ENCODE results near the gene FBRSL1.

Gene FBRSL1

DNA sequence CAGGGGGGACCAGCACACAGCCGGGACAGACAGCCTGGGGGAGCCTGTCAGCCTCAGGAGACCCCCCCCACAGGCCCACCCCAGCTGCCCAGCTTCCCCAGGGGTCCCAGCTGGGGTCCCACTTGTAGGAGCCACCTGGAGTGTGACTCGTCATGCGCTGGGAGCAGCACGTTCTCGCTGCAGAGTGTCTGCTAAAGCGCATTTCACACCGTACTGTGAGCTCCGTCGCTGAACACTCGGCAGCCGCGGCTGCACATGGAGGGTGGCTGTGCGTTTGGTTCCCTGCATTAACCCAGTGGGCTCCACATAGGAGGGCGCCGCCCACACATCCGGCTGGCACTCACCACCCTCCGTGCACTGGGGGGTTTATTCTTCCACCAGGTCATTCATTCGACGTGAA is 56.7 kb downstream of the FBRSL1 start:
- Histone ChIP-seq H3K27me3 (replicated peaks; ENCODE audit: control insufficient read depth, insufficient read depth, low read length) (no peaks in the 10 kb centered on the region), H3K36me3 (ENCODE audit: control insufficient read depth, insufficient read depth, low read length) (no peaks in the 10 kb centered on the region; the same call in 1 of the 2 replicates), H3K4me3 (replicated peaks; ENCODE audit: low read depth, low read length) (no peak overlapping the region)
- TF ChIP-seq, protein P1, sequence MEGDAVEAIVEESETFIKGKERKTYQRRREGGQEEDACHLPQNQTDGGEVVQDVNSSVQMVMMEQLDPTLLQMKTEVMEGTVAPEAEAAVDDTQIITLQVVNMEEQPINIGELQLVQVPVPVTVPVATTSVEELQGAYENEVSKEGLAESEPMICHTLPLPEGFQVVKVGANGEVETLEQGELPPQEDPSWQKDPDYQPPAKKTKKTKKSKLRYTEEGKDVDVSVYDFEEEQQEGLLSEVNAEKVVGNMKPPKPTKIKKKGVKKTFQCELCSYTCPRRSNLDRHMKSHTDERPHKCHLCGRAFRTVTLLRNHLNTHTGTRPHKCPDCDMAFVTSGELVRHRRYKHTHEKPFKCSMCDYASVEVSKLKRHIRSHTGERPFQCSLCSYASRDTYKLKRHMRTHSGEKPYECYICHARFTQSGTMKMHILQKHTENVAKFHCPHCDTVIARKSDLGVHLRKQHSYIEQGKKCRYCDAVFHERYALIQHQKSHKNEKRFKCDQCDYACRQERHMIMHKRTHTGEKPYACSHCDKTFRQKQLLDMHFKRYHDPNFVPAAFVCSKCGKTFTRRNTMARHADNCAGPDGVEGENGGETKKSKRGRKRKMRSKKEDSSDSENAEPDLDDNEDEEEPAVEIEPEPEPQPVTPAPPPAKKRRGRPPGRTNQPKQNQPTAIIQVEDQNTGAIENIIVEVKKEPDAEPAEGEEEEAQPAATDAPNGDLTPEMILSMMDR (IDR thresholded peaks at IDR 0.05; ENCODE audit: insufficient read depth, low read length, poor library complexity, severe bottlenecking) = no peak
- no peak for DNase-seq (ENCODE audit: extremely low read depth, insufficient read length)

DNA sequence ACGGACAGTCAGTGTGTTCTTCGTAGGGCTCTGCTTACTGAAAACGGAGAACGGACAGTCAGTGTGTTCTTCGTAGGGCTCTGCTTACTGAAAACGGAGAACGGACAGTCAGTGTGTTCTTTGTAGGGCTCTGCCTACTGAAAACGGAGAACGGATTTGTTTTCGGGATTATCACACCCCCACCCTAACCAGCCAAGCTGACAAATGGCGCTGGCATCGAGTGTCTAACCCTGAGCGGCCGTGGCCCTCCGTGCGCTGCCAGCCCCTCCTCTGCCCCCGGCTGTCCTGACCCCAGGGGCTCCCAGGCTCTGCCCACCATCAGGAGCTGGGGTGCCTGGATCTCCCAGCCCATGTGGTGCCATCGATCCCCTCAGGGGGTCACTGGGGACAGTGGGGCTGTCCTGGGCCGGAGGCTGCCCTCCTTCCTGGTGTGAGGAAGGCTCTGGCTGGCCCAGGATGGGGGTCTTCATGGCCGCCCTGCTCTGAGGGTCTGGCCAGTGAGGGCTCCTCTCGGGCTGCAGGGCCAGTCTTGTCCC is 57.3 kb downstream of the FBRSL1 start:
- TF ChIP-seq, protein P1 (IDR thresholded peaks at IDR 0.05; ENCODE audit: insufficient read depth, low read length, poor library complexity, severe bottlenecking) = no peak
- H3K36me3 ChIP-seq (ENCODE audit: control insufficient read depth, insufficient read depth, low read length) = no peaks in the 10 kb centered on the region; the same call in 1 of the 2 replicates
- H3K27me3 ChIP-seq (replicated peaks; ENCODE audit: control insufficient read depth, insufficient read depth, low read length) = no peaks in the 10 kb centered on the region
- H3K4me3 ChIP-seq (replicated peaks; ENCODE audit: low read depth, low read length) = no peak overlapping the region
- no peak for DNase-seq (ENCODE audit: extremely low read depth, insufficient read length)

GRCh38 chr12:132548430-132549058 is 58.6 kb downstream of the FBRSL1 start:
- no peak for DNase-seq (ENCODE audit: extremely low read depth, insufficient read length)
- Histone ChIP-seq H3K27me3 (replicated peaks; ENCODE audit: control insufficient read depth, insufficient read depth, low read length) (no peaks in the 10 kb centered on the region), H3K4me3 (replicated peaks; ENCODE audit: low read depth, low read length) (no peak overlapping the region), H3K36me3 (ENCODE audit: control insufficient read depth, insufficient read depth, low read length) (no peaks in the 10 kb centered on the region; the same call in 1 of the 2 replicates)
- TF ChIP-seq, protein P1 (IDR thresholded peaks at IDR 0.05; ENCODE audit: insufficient read depth, low read length, poor library complexity, severe bottlenecking) = no peak

DNA sequence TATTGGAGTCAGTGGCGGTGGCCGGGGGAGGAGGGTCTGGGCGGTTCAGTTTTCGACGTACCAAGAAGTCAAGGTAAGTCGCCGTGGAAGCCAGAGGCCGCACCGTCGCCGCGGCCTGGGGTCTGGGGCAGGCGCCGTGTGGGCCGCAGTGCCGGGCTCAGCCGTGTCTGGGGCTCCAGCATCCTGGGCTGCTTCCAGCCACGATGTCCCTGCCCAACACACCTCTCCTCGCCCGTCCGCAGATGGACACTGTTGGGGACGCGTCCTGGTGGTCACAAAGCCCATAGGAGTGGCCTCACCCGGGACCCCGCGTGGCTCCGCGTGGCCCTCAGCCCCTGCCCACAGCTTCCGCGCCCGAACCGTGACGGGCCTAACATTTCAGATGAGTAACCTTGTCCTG is 59.1 kb downstream of the FBRSL1 start:
- no peak for DNase-seq (ENCODE audit: extremely low read depth, insufficient read length)
- TF ChIP-seq, protein P1 (IDR thresholded peaks at IDR 0.05; ENCODE audit: insufficient read depth, low read length, poor library complexity, severe bottlenecking) = no peak
- H3K27me3 ChIP-seq (replicated peaks; ENCODE audit: control insufficient read depth, insufficient read depth, low read length) = no peaks in the 10 kb centered on the region
- no peaks in the 10 kb centered on the region; the same call in 1 of the 2 replicates for H3K36me3 ChIP-seq (ENCODE audit: control insufficient read depth, insufficient read depth, low read length)
- no peak overlapping the region for H3K4me3 ChIP-seq (replicated peaks; ENCODE audit: low read depth, low read length)

DNA sequence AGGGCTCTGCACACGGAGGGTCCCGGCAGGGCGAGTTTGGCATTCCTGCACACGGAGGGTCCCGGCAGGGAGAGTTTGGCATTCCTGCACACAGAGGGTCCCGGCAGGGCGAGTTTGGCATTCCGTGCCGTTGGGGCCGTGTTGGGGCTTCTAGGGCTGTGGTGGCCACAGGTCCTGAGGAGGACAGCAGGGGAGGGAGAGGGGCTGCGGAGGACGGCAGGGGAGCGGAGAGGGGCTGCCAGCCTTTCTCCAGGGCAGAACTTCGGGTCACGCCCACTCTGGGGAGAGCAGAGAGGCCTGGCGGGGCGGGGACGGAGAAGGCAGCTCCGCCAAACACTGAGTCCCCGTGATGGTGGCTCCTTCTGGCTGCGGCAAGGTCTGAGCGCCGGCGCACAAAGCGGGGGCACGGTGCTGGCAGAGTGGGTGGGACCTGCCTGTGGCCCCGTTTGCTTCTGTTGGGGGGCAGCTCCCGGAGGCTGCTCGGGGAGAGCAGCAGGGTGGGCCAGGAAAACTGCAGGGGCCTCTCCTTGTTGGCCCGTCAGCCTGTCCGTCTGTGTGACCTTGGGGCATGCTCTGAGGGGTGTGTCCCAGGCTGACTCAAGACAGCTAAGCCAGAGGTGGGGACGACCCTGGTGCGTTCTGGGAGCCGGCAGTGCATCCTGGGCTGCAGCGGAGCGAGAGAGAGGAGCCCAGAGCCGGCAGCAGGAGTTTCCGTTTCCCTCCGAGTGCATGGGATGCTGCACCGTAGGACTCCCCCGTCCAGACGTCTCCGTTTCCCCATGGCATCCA is 60.3 kb downstream of the FBRSL1 start:
- Histone ChIP-seq H3K27me3 (replicated peaks; ENCODE audit: control insufficient read depth, insufficient read depth, low read length) (no peaks in the 10 kb centered on the region), H3K4me3 (replicated peaks; ENCODE audit: low read depth, low read length) (no peak overlapping the region)
- TF ChIP-seq, protein P1 (IDR thresholded peaks at IDR 0.05; ENCODE audit: insufficient read depth, low read length, poor library complexity, severe bottlenecking) = no peak

More for the DNA sequence above, 60.3 kb downstream of the FBRSL1 start:
- no peak for DNase-seq (ENCODE audit: extremely low read depth, insufficient read length)
- H3K36me3 ChIP-seq (ENCODE audit: control insufficient read depth, insufficient read depth, low read length) = no peaks in the 10 kb centered on the region; the same call in 1 of the 2 replicates
